ENCODE measurements around the gene IQCE.

Gene IQCE
- total RNA-seq = 21.1 to 31.4 reads per million in 2 experiments

- DNase-seq (ENCODE audit: low read depth) = peak; percentile 76
Observed at GRCh38 chr7:2558629-2559282, at the start of gene IQCE. Gene IQCE, plus strand, starts transcription at chr7:2558979. Its CDS starts 203 bp downstream, at chr7:2559182.

- DNase-seq (ENCODE audit: low read depth) = no peak
Observed at GRCh38 chr7:2509298-2509906, 49.4 kb upstream of the IQCE start.

- DNase-seq (ENCODE audit: low read depth) = no peak
Observed at GRCh38 chr7:2510130-2510776, 48.5 kb upstream of the IQCE start.

GRCh38 chr7:2510909-2511768 is 47.6 kb upstream of the IQCE start:
- DNase-seq (ENCODE audit: low read depth) = peak; percentile 37

- no peak for DNase-seq (ENCODE audit: low read depth)
Observed at GRCh38 chr7:2511769-2512168, 47.0 kb upstream of the IQCE start.

GRCh38 chr7:2512179-2512661 is 46.6 kb upstream of the IQCE start:
- no peak for DNase-seq (ENCODE audit: low read depth)

- no peak for DNase-seq (ENCODE audit: low read depth)
Observed at GRCh38 chr7:2512713-2513112, 46.1 kb upstream of the IQCE start.

GRCh38 chr7:2513702-2514101 is 45.1 kb upstream of the IQCE start:
- DNase-seq (ENCODE audit: low read depth) = no peak

- no peak for DNase-seq (ENCODE audit: low read depth)
Observed at GRCh38 chr7:2514473-2515423, 44.0 kb upstream of the IQCE start.

- no peak for DNase-seq (ENCODE audit: low read depth)
Observed at GRCh38 chr7:2515424-2516193, 43.2 kb upstream of the IQCE start.

GRCh38 chr7:2516194-2516555 is 42.6 kb upstream of the IQCE start:
- DNase-seq (ENCODE audit: low read depth) = no peak

- DNase-seq (ENCODE audit: low read depth) = no peak
Observed at GRCh38 chr7:2517026-2517425, 41.8 kb upstream of the IQCE start.

- DNase-seq (ENCODE audit: low read depth) = no peak
Observed at GRCh38 chr7:2517678-2518507, 40.9 kb upstream of the IQCE start.

- DNase-seq (ENCODE audit: low read depth) = no peak
Observed at GRCh38 chr7:2518737-2519118, 40.1 kb upstream of the IQCE start.

GRCh38 chr7:2519119-2519930 is 39.5 kb upstream of the IQCE start, which contains the start of gene LFNG:
Gene LFNG, plus strand, starts transcription at chr7:2519774. Its CDS starts 88 bp downstream, at chr7:2519862.
- peak; percentile 65 for DNase-seq (ENCODE audit: low read depth)

- no peak for DNase-seq (ENCODE audit: low read depth)
Observed at GRCh38 chr7:2520131-2520760, 38.5 kb upstream of the IQCE start.

- DNase-seq (ENCODE audit: low read depth) = no peak
Observed at GRCh38 chr7:2520761-2521290, 38.0 kb upstream of the IQCE start.

- DNase-seq (ENCODE audit: low read depth) = no peak
Observed at GRCh38 chr7:2521341-2521745, 37.4 kb upstream of the IQCE start.

Data from T follicular helper cell (primary cell).